ENCODE results near the gene METTL1.
A peak's percentile ranks its signal among the peaks of the same experiment; 100 is the strongest.

METTL1 gene

DNA sequence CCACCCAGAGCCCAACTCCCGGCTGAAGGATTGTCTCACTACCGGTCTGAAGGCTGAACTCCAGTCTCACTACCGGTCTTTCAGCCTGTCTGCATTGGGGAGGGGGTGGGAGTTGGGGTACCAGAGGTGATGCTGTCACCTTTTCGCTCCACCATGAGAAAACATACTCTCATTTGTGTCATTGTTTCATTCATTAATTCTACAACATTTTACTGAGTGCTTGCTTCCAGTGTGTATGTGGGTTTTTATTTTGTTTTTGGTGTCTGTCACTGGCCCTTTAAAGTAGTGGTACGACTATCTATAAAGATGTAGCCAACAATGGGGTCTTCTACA lies 19.3 kb downstream of the METTL1 start:
- no peak for DNase-seq

DNA sequence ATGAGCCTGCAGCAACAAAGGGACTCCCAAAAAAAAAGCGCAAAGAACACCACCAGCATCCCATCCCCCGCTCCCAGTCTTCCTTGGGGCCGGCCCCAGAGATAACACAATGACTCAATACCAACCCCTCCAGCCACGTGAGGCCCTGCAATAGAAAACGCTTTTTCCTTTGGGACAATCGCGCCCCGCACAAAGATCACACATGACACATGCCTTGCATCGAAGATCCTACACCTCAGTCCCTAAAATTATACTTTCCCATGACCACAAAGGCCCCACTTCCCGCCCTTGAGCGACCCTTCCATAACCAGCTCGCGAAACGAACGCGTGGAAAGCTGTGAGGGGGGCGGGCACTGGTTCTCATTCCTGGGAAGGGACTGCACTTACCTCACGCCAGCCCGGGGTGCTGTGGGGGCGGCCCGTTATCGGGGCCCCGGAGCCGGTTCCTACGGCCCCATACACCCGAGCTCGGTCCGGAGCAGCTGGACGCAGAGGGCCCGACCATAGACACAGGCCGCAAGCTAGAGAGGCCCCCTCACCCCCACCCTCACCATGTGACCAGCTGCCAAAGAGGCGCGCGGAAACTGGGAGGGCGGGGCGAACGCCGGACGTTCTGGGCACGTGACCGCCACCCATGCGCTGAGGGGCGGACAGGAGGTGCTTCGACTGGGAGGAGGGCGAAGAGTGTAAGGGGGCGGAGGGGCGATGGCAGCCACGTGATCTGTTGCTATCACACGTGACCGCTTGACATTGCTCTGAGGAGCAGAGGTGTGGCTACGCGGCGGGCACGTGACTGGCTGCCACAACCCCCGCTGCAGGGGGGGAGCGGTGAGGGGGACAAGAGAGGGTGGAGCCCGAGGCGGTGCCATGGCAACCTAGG lies 19.9 kb downstream of the METTL1 start, which contains the start of gene CDK4:
TSS of gene CDK4 (minus strand) at position 523 of the 880 bp plus-strand sequence. CDS start 593 bp downstream, outside the sequence.
- peak; percentile 100 for DNase-seq

DNA sequence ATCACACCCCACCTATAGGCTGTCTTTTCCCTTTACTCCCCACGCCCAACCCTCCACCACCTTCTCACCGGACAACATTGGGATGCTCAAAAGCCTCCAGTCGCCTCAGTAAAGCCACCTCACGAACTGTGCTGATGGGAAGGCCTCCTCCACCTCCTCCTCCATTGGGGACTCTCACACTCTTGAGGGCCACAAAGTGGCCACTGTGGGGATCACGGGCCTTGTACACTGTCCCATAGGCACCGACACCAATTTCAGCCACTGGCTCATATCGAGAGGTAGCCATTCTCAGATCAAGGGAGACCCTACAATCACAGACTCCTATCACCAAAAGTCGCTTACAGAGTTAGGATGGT lies 20.5 kb downstream of the METTL1 start:
- DNase-seq: no peak

DNA sequence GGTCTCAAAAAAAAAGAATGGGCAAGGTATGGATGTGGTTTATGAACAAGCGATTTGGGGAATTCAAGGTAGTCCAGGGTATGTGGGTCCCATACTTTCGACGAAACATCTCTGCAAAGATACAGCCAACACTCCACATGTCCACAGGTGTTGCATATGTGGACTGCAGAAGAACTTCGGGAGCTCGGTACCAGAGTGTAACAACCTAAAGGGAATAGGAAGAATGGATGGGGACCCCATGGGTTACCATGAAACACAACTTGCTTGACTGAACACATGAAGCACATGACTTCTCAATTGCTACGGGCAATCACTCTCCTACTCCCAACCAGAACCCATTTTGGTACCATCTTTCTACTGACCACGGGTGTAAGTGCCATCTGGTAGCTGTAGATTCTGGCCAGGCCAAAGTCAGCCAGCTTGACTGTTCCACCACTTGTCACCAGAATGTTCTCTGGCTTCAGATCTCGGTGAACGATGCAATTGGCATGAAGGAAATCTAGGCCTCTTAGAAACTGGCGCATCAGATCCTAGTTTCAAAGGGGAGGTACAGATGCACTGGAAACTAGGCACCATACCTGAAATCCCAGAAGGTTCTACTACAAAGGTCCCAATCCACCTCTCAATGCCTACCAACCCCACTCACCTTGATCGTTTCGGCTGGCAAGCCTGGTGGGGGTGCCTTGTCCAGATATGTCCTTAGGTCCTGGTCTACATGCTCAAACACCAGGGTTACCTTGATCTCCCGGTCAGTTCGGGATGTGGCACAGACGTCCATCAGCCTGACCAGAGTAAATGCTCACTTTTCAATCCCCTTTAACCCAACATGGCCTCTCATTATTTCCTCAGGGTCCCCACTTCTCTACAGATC lies 21.1 kb downstream of the METTL1 start:
- DNase-seq: no peak

DNA sequence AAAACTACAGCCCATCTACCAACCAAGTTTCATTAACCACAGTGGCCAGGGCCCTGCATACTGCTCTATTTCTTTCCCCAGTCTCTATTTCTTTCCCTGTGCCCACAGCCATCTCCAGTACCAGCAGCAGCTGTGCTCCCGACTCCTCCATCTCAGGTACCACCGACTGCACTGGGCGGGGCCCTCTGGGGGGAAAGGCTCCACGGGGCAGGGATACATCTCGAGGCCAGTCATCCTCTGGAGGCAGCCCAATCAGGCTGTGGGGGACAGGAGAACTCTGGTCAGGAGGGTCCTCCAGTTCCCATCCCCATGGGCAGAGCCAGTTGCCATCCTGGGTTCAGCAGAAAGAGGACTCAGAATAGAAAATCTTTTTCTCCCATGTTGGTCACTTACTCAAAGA lies 22.8 kb downstream of the METTL1 start:
- no peak for DNase-seq

DNA sequence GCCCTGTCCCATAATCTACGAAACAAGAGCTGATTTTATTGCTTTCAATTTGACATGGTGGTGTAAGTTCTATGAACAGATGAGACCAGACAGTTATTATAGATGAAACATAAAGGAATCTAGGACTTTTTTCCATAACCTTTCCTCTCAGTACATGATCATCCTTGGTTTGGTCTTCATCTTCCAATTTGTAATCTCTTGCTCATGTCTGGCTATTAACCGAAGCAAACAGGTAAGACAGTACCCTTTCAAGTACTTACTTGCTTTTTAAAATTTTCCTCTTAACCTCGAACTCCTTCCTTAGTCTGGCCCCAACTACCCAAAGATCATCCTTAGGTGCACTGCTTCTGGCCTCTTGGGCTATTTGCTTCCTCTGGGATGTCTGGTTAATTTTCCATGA lies 25.9 kb downstream of the METTL1 start:
- no peak for DNase-seq

DNA sequence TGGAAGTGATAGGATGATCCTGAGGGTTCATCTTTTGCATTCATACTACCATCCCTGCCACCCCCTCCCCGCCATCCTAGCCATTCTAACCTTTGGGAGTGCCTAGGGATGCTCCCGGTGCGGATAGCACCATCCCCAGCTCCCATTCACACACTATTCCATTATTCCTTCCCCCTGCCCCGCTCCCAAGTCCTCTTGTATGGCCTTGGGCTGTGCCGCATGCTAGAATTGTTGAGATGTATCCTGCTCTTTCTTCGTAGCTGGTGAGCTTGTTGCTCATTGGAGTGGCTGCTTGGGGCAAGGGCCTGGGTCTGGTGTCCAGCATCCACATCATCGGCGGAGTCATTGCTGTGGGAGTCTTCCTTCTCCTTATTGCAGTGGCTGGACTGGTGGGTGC lies 26.4 kb downstream of the METTL1 start:
- DNase-seq: peak; percentile 40

DNA sequence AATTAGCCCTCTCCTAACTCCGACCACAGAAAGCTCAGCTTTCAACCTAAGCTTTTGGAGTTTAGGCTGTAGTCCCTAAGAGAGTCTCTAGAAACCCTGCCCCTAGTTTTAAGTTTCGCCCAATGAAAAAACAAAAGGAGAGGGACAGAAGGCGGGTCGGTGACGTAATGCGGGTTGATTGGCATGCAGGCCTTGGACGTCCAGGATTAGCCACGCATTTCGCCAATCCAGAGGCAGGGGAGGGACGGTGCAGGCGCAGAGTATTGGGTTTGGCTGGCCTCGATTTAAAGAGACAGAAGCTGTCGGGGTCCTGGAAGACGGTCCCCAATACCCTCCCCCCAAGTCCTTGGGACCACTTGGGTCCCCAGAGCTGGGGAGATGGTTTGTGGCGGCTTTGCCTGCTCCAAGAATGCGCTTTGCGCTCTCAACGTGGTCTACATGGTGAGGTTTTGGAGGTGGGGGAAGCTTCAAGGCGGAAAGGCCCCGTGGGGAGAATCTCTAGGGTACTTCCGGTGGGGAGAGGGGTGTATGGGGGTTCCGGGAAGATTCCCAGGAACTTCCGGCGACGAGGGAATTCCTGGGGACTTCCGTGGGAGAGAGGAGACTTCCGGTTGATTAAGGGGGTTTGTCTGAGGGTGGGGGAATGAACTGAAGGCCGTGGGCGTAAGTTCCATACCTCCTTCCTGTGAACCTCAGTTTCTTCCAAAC lies 27.0 kb downstream of the METTL1 start, which contains the start of gene TSPAN31:
TSS of gene TSPAN31 (plus strand) at position 263 of the 708 bp plus-strand sequence. CDS start at position 379, 116 bp downstream.
- peak; percentile 100 for DNase-seq

DNA sequence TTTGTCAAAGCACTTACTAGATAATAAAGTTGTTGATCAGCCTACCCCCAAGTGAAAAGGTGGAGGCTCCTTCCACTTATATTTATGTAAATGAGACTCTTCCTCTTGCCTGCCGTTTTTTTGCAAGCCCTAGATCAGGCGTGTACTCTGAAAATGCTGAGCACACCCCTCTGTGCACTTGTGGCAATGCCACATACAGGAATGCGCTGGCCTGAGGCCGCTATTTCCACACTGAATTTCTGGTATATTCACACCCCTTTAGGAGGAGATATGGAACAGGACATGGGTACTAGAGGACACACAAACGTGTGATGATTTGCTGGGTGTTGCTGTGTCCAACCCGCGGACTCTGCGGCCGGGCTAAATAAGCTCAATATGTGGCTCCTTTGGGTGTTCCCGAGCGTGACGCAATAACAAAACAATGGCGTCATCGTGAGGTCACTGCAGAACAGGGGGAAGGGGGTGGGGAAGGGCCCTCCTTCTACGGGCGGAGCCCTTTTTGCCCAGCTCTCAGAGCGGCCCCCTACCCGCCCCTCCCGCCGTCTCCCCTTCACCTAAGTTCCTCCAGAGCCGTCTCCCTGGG lies 27.6 kb downstream of the METTL1 start:
- no peak for DNase-seq

DNA sequence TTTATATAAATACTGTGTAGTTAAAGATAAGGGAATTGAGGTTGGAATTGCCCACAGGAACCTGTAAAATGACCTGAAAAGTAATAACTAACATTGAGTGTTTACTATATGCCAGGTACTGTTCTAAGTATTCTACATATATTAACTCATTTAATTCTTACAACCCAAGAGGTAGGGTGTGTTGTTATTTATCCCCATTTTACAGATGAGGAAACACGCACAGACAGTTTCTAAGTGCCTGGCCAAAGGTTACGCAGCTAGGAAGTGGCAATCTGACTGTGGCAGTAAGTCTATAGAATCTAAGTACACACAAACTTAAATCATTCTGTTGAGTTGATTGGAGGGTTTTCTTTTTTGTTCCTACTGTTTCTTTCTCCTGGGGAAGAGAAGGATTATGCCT lies 28.1 kb downstream of the METTL1 start:
- no peak for DNase-seq

DNA sequence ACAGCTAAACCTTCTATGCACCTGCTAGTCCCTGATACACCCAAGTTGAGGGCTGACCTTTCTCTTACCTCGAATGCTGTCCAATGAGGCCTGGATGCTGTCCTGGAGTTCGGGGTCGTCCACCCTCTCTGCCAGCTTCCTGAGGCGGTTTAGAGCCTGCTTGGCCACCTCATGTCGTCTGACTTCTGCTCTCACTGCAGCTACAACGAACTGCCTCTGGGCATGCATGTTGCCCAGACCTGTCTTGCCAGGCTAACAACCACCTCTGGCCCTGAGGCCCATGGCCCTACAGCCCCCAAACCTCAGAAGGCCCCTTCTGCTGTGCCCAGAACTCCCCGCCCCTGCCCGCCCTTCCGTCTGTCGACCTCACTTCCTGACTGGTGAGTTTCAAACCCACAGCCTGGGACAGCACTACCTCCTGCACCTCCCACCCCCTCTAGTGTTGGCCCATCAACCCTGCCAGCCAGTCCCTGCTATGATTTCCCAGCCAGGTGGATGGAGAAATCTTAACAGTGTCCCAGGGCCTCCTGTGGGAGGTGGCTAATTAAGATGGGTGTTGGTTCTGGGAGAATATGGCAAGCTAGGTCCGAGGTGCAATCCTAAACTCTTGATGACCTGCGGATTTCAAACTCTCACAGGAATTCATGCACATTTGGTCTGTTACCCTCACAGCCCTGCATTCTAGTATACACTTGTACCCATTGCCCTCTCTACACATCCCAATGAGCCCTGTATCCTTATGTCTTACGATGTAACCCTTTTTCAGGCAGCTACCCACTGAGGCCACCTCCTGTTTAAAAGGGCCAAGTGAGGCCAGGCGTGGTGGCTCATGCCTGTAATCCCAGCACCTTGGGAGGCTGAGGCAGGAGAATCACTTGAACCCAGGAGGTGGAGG lies 29.8 kb downstream of the METTL1 start:
- DNase-seq: peak; percentile 87

DNA sequence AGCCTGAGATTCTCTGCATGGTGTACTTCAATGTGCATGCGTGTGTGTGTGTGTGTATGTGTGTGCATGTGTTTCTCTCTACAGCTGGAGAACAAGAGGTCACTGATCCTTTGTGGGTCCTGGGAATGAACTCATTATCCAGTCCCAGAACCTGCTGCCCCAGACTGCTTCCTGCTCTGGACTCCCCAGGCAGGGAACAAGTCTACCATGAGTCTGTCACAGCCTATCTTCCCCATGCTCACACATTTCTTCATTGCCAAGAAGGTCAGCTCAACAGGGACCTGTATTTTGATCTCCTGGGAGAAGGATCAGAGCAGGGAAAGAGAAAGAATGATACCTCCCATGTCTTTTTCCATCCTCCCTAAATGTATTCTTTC lies 30.5 kb downstream of the METTL1 start:
- no peak for DNase-seq

DNA sequence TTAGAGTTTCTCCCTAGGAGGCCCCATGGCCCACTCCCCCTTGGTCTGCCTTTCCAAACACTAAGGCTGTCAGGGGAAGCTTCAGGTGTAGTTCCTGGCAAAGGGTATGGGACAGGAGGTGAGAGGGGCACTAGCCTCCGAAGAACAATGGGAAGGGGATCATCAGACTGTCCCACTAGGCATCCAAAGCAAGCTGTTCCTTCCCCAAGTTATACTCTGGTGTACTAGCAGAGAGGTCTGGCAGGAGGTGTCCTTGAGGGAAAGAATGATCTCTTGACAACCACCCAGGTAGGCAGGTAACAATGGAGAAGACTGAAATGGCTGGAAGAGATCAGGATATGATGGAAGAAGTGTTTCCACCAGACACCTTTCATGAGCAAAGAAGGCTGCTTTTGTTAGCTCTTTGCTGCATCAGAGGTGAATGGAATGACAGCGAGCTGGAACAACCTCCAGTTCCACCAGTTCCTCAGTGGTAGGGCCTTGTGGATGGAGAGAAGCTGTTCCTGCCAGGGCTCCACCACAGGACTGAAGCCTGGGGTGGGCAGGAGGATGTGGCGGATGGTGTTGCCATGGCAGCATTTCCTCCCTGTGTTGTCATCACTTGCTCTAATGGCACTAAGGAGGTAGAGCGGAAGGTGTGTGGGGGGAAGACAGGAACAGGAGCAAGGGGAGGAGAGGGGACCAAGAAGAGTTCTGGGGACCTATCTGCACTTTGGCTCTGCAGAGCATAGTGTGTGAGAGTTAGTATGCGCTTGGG lies 31.1 kb downstream of the METTL1 start:
- DNase-seq: peak; percentile 73

DNA sequence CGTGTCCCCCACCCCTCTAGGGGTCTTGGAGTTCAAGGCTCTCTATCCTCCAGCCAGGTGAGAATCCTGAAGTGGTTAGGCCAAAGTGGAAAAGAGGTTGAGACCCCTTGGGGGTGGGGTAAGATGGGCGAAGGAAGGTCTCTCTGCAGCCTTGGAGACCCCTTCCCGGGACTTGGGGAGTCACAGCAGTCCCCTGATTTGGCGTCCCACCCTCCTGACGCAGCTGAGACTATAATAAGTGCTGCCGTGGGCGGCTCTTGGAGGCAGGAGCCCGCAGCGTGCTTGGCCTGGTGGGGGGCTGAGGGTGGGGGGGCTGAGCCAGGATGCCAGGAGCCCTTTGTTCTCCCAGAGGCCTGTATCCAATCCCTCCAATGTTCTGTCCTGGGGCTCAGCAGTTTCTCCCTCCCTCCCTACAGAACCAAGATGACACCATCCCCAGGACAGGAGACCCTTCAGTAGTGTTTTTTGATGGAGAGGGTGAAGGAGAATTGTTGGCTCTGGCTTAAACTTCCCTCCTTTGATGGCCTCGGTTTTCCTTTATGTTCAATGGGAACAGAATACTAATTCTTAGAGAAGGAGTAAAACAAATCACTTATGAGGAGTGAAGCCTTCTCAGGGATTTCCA lies 31.9 kb downstream of the METTL1 start:
- no peak for DNase-seq

DNA sequence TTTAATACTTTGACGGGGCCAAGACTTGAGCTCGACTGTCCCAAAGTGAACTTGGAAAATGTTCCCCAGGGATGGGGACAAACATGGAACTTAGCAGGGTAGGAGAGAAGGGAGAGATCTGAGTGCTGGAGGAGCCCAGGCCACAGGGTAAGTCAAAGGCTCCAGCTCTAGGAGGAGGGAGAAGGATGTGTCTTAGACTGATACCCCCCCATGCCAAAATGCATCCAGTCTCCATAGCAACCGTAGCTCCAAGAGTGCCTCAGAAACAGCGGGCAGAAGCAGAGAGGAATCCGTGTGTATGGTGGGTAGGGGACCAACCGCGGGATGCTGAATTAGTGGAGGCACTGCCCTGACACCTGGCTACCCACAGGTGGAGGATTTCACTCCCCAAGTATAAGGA lies 32.5 kb downstream of the METTL1 start:
- no peak for DNase-seq

DNA sequence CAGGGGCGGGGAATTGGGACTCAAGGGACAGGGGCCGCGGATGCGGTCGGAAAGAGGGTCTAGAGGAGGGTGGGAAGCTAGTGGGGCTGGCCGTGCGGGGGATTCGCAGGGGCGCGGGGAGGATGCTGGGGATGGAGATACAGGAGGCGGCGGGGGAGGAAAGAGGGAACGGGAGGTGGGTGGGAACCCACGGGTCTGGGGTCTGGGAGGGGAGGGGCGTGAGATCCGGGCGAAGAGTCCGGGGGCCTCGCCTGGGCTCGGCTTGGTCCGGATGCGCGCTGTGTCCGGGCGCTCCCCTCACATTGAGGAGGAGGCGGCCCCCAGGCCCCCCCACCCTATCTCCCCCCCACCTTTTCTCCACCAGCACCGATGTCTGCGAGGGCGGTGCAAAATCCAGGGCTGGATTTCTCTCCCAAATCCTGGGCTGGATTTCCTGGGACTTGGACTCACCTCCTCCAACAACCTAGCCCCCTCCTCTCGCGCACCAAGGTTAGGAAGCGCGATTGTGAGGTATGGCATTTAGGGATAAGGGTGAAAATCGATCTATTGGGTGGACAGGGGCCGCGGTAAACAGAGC lies 33.2 kb downstream of the METTL1 start, which contains the start of gene AGAP2:
TSS of gene AGAP2 (minus strand) at position 82 of the 577 bp plus-strand sequence. CDS start 496 bp downstream, outside the sequence.
- DNase-seq: no peak

DNA sequence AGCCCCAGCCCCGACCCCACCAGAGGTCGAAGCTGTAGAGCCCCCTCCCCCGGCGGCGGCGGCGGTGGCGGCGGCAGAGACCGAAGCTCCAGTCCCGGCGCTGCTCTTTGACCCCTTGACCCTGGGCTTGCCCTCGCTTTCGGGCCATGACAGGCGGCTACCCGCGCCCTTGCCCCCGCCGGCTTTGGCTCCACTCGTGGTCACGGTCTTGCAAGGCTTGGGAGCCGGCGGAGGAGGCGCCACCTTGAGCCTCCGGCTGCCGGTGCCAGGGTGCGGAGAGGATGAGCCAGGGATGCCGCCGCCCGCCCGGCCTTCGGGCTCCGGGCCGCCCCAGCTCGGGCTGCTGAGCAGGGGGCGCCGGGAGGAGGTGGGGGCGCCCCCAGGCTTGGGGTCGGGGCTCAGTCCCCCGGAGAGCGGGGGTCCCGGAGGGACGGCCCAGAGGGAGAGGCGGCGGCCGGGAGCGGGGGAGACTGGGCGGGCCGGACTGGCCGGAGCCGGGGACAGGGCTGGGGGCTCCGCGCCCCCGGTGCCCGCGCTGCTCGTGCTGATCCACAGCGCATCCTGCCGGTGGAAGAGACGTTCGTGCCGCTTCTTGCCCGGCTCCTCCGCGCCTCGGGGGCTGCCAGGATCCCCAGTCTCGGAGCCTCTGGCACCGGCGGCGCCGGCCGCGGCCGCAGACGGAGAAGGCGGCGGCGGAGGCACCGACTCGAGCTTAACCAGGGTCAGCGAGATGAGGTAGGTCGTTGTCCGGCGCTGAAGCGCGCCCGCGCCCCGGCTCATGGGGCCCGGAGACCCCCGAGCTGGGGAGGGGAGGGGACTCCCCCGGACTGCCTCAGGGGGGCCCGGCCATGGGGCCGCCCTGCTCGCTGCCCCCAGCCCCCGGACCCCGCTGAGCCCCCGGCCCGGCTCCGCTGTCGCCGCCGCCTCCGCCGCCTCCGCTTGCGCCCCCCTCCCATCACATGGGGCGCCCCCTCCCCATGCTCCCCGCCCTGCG lies 34.1 kb downstream of the METTL1 start:
- no peak for DNase-seq

DNA sequence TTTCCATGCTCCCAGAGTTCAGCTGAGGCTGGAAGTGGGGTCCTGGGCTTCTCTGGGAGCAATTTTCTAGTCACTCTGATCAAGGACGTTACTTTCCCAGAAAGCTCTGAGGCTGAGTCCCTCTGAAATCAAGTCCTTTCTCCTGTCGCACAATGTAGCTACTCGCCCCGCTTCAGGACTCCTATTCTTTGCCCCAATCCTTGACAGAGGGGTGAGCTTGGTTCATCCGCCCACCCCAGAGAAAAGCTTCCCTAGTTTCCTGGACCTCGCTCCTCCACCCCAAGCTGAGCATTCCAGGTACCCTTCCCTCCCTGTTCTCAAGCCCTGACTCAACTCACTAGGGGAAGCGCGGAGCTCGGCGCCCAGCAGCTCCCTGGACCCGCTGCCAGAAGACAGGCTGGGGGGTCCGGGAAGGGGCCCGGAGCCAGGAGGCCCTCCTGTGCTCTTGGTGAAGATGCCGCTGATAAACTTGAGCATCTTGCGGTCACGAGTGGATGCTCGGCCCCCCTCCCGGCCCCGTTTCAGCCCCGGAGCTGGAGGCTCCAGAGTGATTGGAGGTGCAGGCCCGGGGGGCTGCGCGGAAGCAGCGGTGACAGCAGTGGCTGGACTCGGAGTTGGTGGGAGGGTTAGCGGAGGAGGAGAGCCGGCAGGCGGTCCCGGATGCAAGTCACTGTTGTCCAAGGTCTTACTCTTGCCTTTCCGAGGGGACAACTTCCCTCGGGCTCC lies 35.0 kb downstream of the METTL1 start:
- no peak for DNase-seq
